CD4-positive, alpha-beta T cell (primary cell): ENCODE measurements around the gene SERF2. TPM values are rescaled to one million over a fixed set of nuclear protein-coding genes. Genes with fewer than 3 reads are reported as not detected.

Source experiments
- ATAC-seq: fragments of 200-7000 bp; cut with Tn5 transposase; one replicate; pipeline ENCODE4 v1.10.0; 2022; ENCODE audit warnings: mild to moderate bottlenecking; ENCODE audit not compliant: poor library complexity
- CTCF ChIA-PET: fragments of 350-600 bp; sonication (Branson Sonifier 250); formaldehyde crosslinking; loops from one replicate; lab custom pipeline; 2021; ENCODE audit warnings: antibody characterized with exemption, inconsistent platforms; lab: Charles Lee
- POLR2A ChIA-PET: fragments of 350-600 bp; sonication (Branson Sonifier 250); formaldehyde crosslinking; loops from one replicate; lab custom pipeline; 2021; ENCODE audit warnings: antibody characterized with exemption, inconsistent platforms; lab: Charles Lee
- DNase-seq, 14 experiments: peaks; one replicate each; pipeline ENCODE4 v3.0.0-alpha.2; 2013 to 2020; ENCODE audit warnings: mixed read lengths in 2 of 14
- H3K27ac ChIP-seq, 2 donors: one replicate each; pipeline versions ENCODE4 v1.5.1 to v1.7.0; 2013; ENCODE audit warnings: low read length in 2 of 2, low read depth in 1 of 2, mild to moderate bottlenecking in 1 of 2
- H3K27me3 ChIP-seq, 2 experiments: 1 replicate in 1 of 2; 2 replicates in 1 of 2; pipeline versions ENCODE4 v1.6.1 to v1.7.0; 2013; ENCODE audit warnings: low read length in 2 of 2, control low read depth in 1 of 2, mild to moderate bottlenecking in 1 of 2, moderate library complexity in 1 of 2; ENCODE audit not compliant: insufficient read depth in 2 of 2, control insufficient read depth in 1 of 2
- H3K36me3 ChIP-seq: one replicate; pipeline ENCODE4 v1.6.1; 2013; ENCODE audit warnings: low read length, control low read depth; ENCODE audit not compliant: insufficient read depth
- H3K4me1 ChIP-seq: one replicate; pipeline ENCODE4 v1.6.1; 2013; ENCODE audit warnings: low read length, control low read depth; ENCODE audit not compliant: insufficient read depth
- H3K4me3 ChIP-seq: one replicate; pipeline ENCODE4 v1.5.1; 2013; ENCODE audit warnings: mild to moderate bottlenecking, low read length, moderate library complexity
- H3K9me3 ChIP-seq, 2 experiments: 1 replicate in 1 of 2; 2 replicates in 1 of 2; pipeline versions ENCODE4 v1.6.1 to v1.7.0; 2013; ENCODE audit warnings: low read length in 2 of 2, mild to moderate bottlenecking in 2 of 2, control low read depth in 1 of 2, moderate library complexity in 1 of 2; ENCODE audit not compliant: control insufficient read depth in 1 of 2, insufficient read depth in 1 of 2
- H3K27ac Mint-ChIP-seq: one replicate; pipeline ENCODE4 v1.8.0; 2020; ENCODE audit warnings: mixed read lengths
- H3K27me3 Mint-ChIP-seq: one replicate; pipeline ENCODE4 v1.8.0; 2021; ENCODE audit warnings: mixed read lengths
- H3K36me3 Mint-ChIP-seq: one replicate; pipeline ENCODE4 v1.8.0; 2021; ENCODE audit warnings: low read depth, mixed read lengths
- H3K4me1 Mint-ChIP-seq: one replicate; pipeline ENCODE4 v1.8.0; 2021; ENCODE audit warnings: low read depth, mixed read lengths
- H3K4me3 Mint-ChIP-seq: one replicate; pipeline ENCODE4 v1.8.0; 2020; ENCODE audit warnings: mild to moderate bottlenecking, mixed read lengths
- H3K9me3 Mint-ChIP-seq: one replicate; pipeline ENCODE4 v1.8.0; 2020; ENCODE audit warnings: mixed read lengths
- CTCF ChIP-seq: fragments of 200-600 bp; IDR thresholded peaks from one replicate; pipeline ENCODE4 v1.8.0; 2022; ENCODE audit warnings: antibody characterized with exemption, mild to moderate bottlenecking
- intact Hi-C, 2 experiments: fragments of 100-400 bp; cut with DNase I in 1 of 2; cut with micrococcal nuclease in 1 of 2; formaldehyde crosslinking; loops; one replicate each; pipeline versions ENCODE4 v1.15.1 to v1.9.0; 2023 to 2025; cut with DNase I, micrococcal nuclease
- total RNA-seq, 174 experiments: library from RNA in 2 of 174; stranded (reverse) in 2 of 174; gene quantifications; one replicate each; pipeline ENCODE4 v1.2.3 and lab custom pipeline; 2021 to 2026

Gene SERF2
- total RNA-seq, 2 experiments from 2014 or later: 319 to 323 TPM

DNA sequence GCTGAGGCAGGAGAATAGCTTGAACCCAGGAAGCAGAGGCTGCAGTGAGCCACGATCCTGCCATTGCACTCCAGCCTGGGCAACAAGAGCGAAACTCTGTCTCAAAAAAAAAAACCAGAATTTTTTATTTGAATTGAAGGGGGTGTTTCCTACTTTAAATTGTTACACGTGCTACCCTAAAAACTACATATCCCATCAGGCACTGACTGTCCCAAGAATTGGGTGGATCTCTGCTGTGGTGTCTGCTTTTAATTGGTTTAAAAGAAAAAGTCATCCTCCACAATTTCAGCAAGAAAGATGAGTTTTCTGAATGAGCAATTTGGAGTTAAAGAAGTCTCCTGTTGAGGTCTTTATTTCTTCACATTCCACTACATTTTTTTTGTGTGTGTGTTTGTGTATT lies 43.7 kb upstream of the SERF2 start:
- H3K4me3 Mint-ChIP-seq: peak overlapping the region; percentile 92
- TF ChIP-seq CTCF: no peak
- H3K27ac Mint-ChIP-seq: peak overlapping the region; percentile 94
- Histone ChIP-seq H3K27ac (no peak overlapping the region), H3K9me3 (no peaks in the 10 kb centered on the region), H3K27me3 (no peaks in the 10 kb centered on the region), H3K4me1 (peaks cover 50% of the 10 kb centered on the region), H3K4me3 (peak overlapping the region; percentile 22), H3K36me3 (peaks cover 24% of the 10 kb centered on the region)
- POLR2A ChIA-PET: interaction anchor here (0.9 kb wide), 1 partner anchor 29 kb away, joined by 5 read pairs; the partner anchor contains the start of gene ELL3
- H3K27me3 Mint-ChIP-seq: no peaks in the 10 kb centered on the region
- H3K9me3 Mint-ChIP-seq: no peaks in the 10 kb centered on the region
- peaks cover 61% of the 10 kb centered on the region for H3K4me1 Mint-ChIP-seq
- H3K36me3 Mint-ChIP-seq: peaks cover 29% of the 10 kb centered on the region
- CTCF ChIA-PET: no interaction called here
- intact Hi-C loops: no loop called here
- DNase-seq (peak in 4 of 14 experiments; percentile 17 to 74 (median 66)), ATAC-seq (peak; percentile 44)

GRCh38 chr15:43749690-43750345 lies 42.3 kb upstream of the SERF2 start:
- Mint-ChIP-seq H3K36me3 (peaks cover 41% of the 10 kb centered on the region), H3K27ac (peak overlapping the region; percentile 90), H3K9me3 (no peaks in the 10 kb centered on the region), H3K27me3 (no peaks in the 10 kb centered on the region), H3K4me3 (peak overlapping the region; percentile 86), H3K4me1 (peaks cover 65% of the 10 kb centered on the region)
- peaks cover 38% of the 10 kb centered on the region for H3K36me3 ChIP-seq
- DNase-seq (peak in 11 of 14 experiments; percentile 5 to 89 (median 29)), ATAC-seq (peak; percentile 56)
- no peak for TF ChIP-seq CTCF
- POLR2A ChIA-PET: interaction anchor here (0.8 to 1.7 kb wide), 7 partner anchors 21 to 205 kb away, joined by 3 to 10 read pairs (median 6); partner anchors contain the start of genes ELL3, HYPK, MFAP1 and SERF2
- peak overlapping the region; percentile 51 for H3K4me3 ChIP-seq
- intact Hi-C loops: loop anchor here (2.0 kb wide), 2 partner anchors 25 to 27 kb away; partner anchors contain the start of gene ELL3 (in 1 of the 2)
- peak overlapping the region; percentile 23 to 53 for H3K27ac ChIP-seq
- H3K4me1 ChIP-seq: peaks cover 53% of the 10 kb centered on the region
- H3K27me3 ChIP-seq: no peaks in the 10 kb centered on the region
- no peaks in the 10 kb centered on the region for H3K9me3 ChIP-seq
- CTCF ChIA-PET: interaction anchor here (0.5 to 1.7 kb wide), 6 partner anchors 16 to 27 kb away, joined by 3 to 6 read pairs (median 4); partner anchors contain the start of gene ELL3

GRCh38 chr15:43751885-43752284 lies 40.2 kb upstream of the SERF2 start:
- ChIA-PET POLR2A (interaction anchor here (1.0 kb wide), 1 partner anchor 25 kb away, joined by 5 read pairs; the partner anchor contains the start of gene ELL3), CTCF (no interaction called here)
- no peak for TF ChIP-seq CTCF
- Mint-ChIP-seq H3K27ac (peak overlapping the region; percentile 90), H3K9me3 (no peaks in the 10 kb centered on the region), H3K27me3 (no peaks in the 10 kb centered on the region), H3K36me3 (peaks cover 56% of the 10 kb centered on the region), H3K4me3 (peak overlapping the region; percentile 44), H3K4me1 (peaks cover 65% of the 10 kb centered on the region)
- Histone ChIP-seq H3K27me3 (no peaks in the 10 kb centered on the region), H3K36me3 (peaks cover 58% of the 10 kb centered on the region), H3K4me1 (peaks cover 48% of the 10 kb centered on the region), H3K27ac (no peak overlapping the region), H3K4me3 (no peak overlapping the region), H3K9me3 (no peaks in the 10 kb centered on the region)
- intact Hi-C loops: loop anchor here (2.0 kb wide), 2 partner anchors 23 to 25 kb away; partner anchors contain the start of gene ELL3 (in 1 of the 2)
- DNase-seq (no peak), ATAC-seq (no peak)
